HEK293 (cell line): ENCODE results near the gene C1orf74.

Experiments
- FEZF1 ChIP-seq: fragments of 450-650 bp; formaldehyde crosslinking; IDR thresholded peaks from 2 replicates; pipeline ENCODE4 v1.5.1; 2016; ENCODE audit warnings: missing biosample characterization, missing genetic modification characterization
- GLIS2 ChIP-seq: fragments of 450-650 bp; formaldehyde crosslinking; IDR thresholded peaks from 2 replicates; pipeline ENCODE4 v1.5.1; 2016; ENCODE audit warnings: missing biosample characterization, missing genetic modification characterization
- KLF1 ChIP-seq: fragments of 450-650 bp; formaldehyde crosslinking; IDR thresholded peaks from 2 replicates; pipeline ENCODE4 v1.5.1; 2016; ENCODE audit warnings: missing biosample characterization, missing genetic modification characterization
- KLF8 ChIP-seq: fragments of 450-650 bp; formaldehyde crosslinking; IDR thresholded peaks from 2 replicates; pipeline ENCODE4 v1.5.1; 2016; ENCODE audit warnings: missing biosample characterization, missing genetic modification characterization
- PATZ1 ChIP-seq: fragments of 450-650 bp; formaldehyde crosslinking; IDR thresholded peaks from 2 replicates; pipeline ENCODE4 v1.5.1; 2016; ENCODE audit warnings: missing biosample characterization, missing genetic modification characterization
- PRDM1 ChIP-seq: fragments of 450-650 bp; formaldehyde crosslinking; IDR thresholded peaks from 2 replicates; pipeline ENCODE4; 2016; ENCODE audit warnings: missing biosample characterization, missing genetic modification characterization
- PRDM2 ChIP-seq: fragments of 450-650 bp; formaldehyde crosslinking; IDR thresholded peaks from 2 replicates; pipeline ENCODE4 v1.5.1; 2016; ENCODE audit warnings: missing biosample characterization, missing genetic modification characterization, borderline replicate concordance
- SCRT1 ChIP-seq: fragments of 450-650 bp; formaldehyde crosslinking; IDR thresholded peaks from 2 replicates; pipeline ENCODE4 v1.5.1; 2016; ENCODE audit warnings: missing biosample characterization, missing genetic modification characterization, borderline replicate concordance
- TRIM28 ChIP-seq: IDR thresholded peaks from 2 replicates; pipeline ENCODE4 v1.6.1; 2011; ENCODE audit warnings: low read length, control low read depth, borderline replicate concordance
- ZBTB11 ChIP-seq: fragments of 450-650 bp; formaldehyde crosslinking; conservative IDR thresholded peaks from 2 replicates; pipeline ENCODE4 v1.5.1; 2016; ENCODE audit warnings: low read depth, missing biosample characterization, missing genetic modification characterization
- ZBTB7A ChIP-seq: fragments of 450-650 bp; formaldehyde crosslinking; IDR thresholded peaks from 2 replicates; pipeline ENCODE4 v1.5.1; 2016; ENCODE audit warnings: low read depth, missing biosample characterization, missing genetic modification characterization
- ZNF10 ChIP-seq: fragments of 450-650 bp; formaldehyde crosslinking; IDR thresholded peaks from 2 replicates; pipeline ENCODE4 v1.5.1; 2017; ENCODE audit warnings: missing biosample characterization, missing genetic modification characterization
- ZNF112 ChIP-seq: fragments of 450-650 bp; formaldehyde crosslinking; IDR thresholded peaks from 2 replicates; pipeline ENCODE4 v1.5.0; 2017; ENCODE audit warnings: missing biosample characterization, missing genetic modification characterization
- ZNF175 ChIP-seq: fragments of 450-650 bp; formaldehyde crosslinking; IDR thresholded peaks from 2 replicates; pipeline ENCODE4 v1.5.1; 2016; ENCODE audit warnings: missing biosample characterization, missing genetic modification characterization
- ZNF18 ChIP-seq: fragments of 450-650 bp; formaldehyde crosslinking; IDR thresholded peaks from 2 replicates; pipeline ENCODE4 v1.5.1; 2016; ENCODE audit warnings: missing biosample characterization, missing genetic modification characterization
- ZNF2 ChIP-seq: fragments of 450-650 bp; formaldehyde crosslinking; IDR thresholded peaks from 2 replicates; pipeline ENCODE4 v1.5.1; 2016; ENCODE audit warnings: missing biosample characterization, missing genetic modification characterization
- ZNF221 ChIP-seq: fragments of 450-650 bp; formaldehyde crosslinking; IDR thresholded peaks from 2 replicates; pipeline ENCODE4 v1.5.1; 2017; ENCODE audit warnings: missing biosample characterization, missing genetic modification characterization, borderline replicate concordance
- ZNF335 ChIP-seq: fragments of 450-650 bp; formaldehyde crosslinking; conservative IDR thresholded peaks from 2 replicates; pipeline ENCODE4 v1.5.1; 2016; ENCODE audit warnings: missing biosample characterization, missing genetic modification characterization
- ZNF350 ChIP-seq: fragments of 450-650 bp; formaldehyde crosslinking; IDR thresholded peaks from 2 replicates; pipeline ENCODE4 v1.5.0; 2017; ENCODE audit warnings: missing biosample characterization, mild to moderate bottlenecking, missing genetic modification characterization
- ZNF488 ChIP-seq: fragments of 450-650 bp; formaldehyde crosslinking; IDR thresholded peaks from 2 replicates; pipeline ENCODE4 v1.5.1; 2016; ENCODE audit warnings: missing biosample characterization, missing genetic modification characterization
- ZNF555 ChIP-seq: fragments of 450-650 bp; formaldehyde crosslinking; conservative IDR thresholded peaks from 2 replicates; pipeline ENCODE4 v1.5.1; 2017; ENCODE audit warnings: missing biosample characterization, mild to moderate bottlenecking, missing genetic modification characterization, inconsistent platforms
- ZNF623 ChIP-seq: fragments of 450-650 bp; formaldehyde crosslinking; IDR thresholded peaks from 2 replicates; pipeline ENCODE4 v1.5.1; 2016; ENCODE audit warnings: missing biosample characterization, missing genetic modification characterization
- ZNF654 ChIP-seq: fragments of 450-650 bp; formaldehyde crosslinking; IDR thresholded peaks from 2 replicates; pipeline ENCODE4 v1.5.1; 2016; ENCODE audit warnings: low read depth, missing biosample characterization, missing genetic modification characterization

Gene C1orf74

DNA sequence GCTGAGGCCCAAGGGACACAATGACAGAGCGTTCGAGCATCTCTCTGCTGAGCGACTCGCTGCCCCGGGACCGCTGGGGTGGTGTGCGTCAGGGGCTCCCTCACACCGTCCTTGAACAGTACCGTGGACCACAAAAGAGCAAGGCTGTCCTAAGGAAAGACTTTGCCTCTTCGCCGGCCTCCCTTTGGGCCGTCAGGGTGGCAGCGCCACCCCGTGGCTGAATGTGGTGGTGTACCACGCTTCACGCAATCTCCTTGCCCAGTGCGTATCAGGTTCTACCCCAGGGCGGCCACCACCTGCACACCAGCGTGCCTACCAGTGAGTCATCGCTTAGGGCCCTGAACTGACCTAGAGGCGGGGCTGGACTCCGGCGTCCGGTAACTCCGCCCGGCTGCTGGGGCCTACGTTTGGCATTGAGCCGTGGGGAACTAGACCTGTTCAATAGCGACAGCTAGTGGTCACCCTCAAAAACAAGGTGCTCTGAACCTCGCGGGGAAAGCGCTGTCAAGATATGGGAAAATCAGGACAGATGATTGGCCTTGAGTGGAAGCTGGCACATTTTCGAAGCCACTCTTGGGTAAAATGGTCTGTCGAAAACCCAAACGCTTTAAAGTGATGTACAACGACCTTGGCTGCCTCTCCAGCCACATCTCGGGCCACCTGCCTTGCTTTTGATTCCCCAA, 36.6 kb downstream of the C1orf74 start (continued):
- peak; percentile 37; the same call in 1 of the 2 replicates for TF ChIP-seq ZNF18
- 0 out of 2 replicates have a peak, but pooled peaks have one; percentile 31 for TF ChIP-seq ZNF623 (tag by site-specific recombination)
- TF ChIP-seq SCRT1 (tag by site-specific recombination), result no peak; the same call in 1 of the 2 replicates
- peak; percentile 86 for TF ChIP-seq GLIS2 (tag by site-specific recombination)
- TF ChIP-seq ZBTB11 (tag by site-specific recombination), result no peak
- TF ChIP-seq ZNF2, result peak; percentile 100
- TF ChIP-seq ZNF10 (tag by site-specific recombination), result no peak
- peak; percentile 75 for TF ChIP-seq PATZ1
- no peak; the same call in 1 of the 2 replicates for TF ChIP-seq ZBTB7A (tag by site-specific recombination)
- TF ChIP-seq ZNF112 (tag by site-specific recombination), result no peak
- TF ChIP-seq FEZF1 (tag by site-specific recombination), result peak; percentile 88
- no peak for TF ChIP-seq ZNF555 (tag by site-specific recombination)
- no peak for TF ChIP-seq ZNF488 (tag by site-specific recombination)
- TF ChIP-seq ZNF654 (tag by site-specific recombination), result peak; percentile 86
- no peak for TF ChIP-seq PRDM2 (tag by site-specific recombination)
- no peak for TF ChIP-seq ZNF350 (tag by site-specific recombination)
- peak; percentile 78 for TF ChIP-seq KLF8
- TF ChIP-seq TRIM28, result peak; percentile 91
- TF ChIP-seq ZNF335 (tag by site-specific recombination), result peak; percentile 55
- no peak for TF ChIP-seq ZNF221 (tag by site-specific recombination)
- no peak for TF ChIP-seq ZNF175 (tag by site-specific recombination)
- peak; percentile 70; the same call in 1 of the 2 replicates for TF ChIP-seq KLF1 (tag by site-specific recombination)
- TF ChIP-seq PRDM1, result no peak
